ENCODE data around the gene ARHGEF3.
"Not testable (repeated sequence)": the region's sequence is repeated elsewhere in the genome, so short reads cannot be mapped to it uniquely, and the experiment has no call there.

Gene ARHGEF3

DNA sequence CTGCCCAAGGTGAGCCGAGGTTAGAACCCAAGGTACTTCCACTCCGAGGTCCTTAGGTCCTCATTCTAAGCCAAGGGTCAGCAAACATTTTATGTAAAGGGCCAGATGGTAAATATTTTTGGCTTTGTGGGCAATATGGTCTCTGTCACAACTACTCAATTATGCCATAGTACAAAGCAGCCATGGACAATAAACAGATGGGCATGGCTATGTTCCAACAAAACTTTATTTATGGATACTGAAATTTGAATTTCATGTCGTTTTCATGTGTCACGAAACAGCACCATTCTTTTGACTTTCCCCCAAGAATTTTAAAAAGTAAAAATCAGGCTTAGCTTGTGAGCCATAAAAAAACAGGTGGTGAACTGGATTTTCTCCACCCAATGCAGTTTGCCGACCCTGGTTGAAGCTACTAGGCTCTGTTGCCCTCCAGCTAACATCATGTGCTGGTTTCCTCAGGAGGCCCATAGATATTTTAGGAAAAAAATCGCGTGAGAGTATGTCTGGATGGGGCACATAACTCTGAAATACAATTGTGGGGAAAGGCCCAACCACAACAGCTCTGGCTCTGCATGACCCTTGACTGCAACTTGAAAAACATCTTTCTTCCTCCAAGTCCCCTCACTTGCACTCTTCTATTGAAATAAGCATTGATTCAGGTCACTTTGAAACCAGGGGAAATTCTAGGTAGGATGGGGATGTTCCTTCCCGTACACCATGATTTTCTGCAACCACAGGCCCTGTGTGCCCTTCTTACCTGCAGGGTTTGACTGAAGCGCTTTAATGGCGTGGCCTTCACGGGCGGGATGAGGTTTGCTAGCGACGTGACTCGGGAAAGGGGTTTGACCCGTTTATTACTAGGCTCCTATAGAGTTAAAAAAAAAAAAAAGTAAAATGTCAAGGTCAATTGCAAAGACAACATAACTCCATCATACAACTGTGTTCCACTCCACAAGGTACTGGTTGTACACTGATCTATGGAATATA is 28.5 kb downstream of the ARHGEF3 start:
- no peak for DNase-seq (ENCODE audit: low read depth in 2 of 2)

DNA sequence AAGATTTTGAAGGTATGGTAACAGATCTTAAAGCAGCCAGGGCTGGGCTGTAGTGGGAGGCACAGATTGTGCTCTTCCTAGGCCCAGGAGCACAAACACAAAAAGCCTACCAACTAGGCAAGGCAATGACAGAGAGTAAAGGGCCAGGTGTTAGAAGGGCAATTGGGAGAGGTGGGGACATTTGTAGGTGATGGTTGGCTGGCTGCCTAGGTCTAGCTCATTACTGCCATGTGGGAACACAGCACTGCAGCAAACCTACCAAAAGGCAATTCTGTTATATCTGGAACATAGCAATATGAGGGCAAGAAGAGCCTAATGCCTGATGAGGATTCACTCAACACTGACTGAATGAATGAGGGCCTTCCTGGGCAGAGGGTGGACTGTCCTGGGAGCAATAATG is 30.4 kb downstream of the ARHGEF3 start:
- no peak for DNase-seq (ENCODE audit: low read depth in 2 of 2)

DNA sequence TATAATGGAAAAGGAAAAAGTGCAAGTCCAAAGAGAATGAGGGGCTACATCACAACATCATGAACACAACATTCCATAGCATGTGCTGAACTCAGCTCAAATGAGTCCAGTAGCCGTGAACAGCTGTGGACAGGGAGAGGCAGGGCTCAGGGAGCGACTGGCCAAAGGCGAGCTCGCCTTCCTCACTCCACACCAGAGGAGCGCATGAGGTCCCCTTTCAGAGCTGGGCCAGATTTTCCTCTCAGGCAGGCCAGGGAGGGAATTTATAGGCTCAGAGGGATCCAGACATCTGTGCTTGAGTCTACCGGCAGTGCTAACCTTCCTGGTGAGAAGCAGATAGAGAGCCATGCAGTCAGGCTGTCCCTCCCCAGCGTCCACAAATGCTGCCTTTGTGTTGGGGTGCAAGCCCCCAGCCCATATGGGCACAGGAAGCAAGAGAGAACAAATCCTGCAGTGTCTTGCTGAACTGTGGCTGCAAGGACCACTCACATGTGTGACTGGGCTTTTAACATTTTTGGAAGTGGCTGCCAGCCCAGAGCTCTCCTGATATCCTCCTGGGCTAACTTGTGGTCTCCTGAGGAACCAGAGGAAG is 32.5 kb downstream of the ARHGEF3 start:
- DNase-seq (ENCODE audit: low read depth in 2 of 2): no peak

DNA sequence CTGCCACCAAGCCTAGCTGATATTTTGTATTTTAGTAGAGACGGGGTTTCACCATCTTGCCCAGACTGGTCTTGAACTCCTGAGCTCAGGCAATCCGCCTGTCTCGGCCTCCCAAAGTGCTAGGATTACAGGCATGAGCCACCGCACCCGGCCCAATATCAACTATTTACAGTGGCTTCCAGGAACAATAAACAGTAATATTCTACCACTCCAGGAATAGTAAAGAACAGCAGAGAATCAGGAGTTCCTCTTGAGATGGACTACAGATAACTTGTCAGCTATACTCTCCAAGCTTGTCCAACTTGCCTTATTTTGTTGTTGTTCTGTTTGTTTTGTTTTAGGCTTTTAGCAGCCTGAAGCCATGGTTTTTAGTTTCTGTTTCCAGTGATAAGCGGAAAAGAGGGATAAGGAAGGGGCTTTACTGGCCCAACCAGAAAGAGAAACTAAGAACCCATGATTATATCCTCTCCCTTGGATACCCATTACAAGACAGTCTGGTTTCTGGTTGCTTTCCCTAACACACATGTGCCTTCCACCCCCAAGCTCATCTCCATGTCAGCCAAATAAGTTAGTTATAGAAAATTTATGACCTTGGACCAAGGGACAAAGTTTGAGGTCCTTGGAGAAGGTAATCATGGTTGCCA is 36.7 kb downstream of the ARHGEF3 start:
- DNase-seq (ENCODE audit: low read depth in 2 of 2): no peak

DNA sequence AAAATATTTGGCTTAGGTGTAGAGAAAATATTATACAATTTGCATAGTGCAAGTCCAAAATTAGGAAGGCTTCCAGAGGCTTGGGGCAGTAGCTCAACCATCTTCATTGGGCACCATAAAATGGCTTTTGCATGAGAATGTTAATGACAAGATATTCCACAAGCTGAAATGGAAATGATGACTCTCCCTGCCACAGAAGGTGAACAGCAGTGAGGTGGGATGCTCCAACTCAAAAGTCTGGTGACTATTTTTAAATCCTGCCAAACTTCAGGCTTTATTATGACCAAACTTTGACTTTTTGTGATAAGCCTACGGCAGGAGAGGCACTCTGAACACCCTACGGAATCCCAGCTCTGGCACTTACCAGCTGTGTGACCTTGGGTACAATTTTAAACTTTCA is 37.6 kb downstream of the ARHGEF3 start:
- DNase-seq (ENCODE audit: low read depth in 2 of 2): no peak

DNA sequence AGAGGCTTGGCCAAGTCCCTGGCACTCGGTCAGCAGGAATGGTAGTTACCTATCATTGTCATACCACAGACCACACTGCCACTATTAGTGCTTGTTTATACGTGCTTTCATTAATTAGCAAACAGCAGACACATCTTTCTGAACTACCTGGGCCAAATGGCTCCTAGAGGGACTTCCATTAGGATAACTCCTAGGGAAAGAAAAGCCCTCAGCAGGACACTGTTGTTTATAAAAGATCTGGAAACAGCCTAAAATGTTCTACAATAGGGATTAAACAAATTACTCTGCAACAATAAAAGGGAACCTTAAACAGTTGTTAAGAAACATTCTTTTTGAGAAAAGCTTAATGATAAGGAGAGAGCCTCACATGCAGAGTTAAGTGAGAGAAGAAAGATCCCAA is 38.5 kb downstream of the ARHGEF3 start:
- no peak for DNase-seq (ENCODE audit: low read depth in 2 of 2)

DNA sequence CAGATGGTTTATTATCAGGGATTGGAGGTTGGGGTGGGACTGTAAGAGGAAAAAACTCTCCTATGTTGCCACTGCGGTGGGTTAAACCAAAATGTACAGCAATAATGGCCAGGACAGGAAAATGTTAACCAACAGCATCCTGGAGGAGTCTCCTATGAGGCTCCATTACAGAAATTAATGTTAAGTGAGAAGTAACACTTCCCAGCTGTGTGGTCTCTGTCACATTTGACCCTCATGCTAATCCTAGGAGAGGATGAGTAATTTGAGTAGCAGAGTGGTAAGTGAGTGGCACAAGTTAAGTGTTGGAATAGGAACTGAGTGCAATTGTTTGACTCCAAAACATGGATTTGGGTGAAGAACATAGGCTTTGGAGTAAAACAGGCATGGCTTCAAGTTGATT is 39.0 kb downstream of the ARHGEF3 start:
- no peak for DNase-seq (ENCODE audit: low read depth in 2 of 2)

DNA sequence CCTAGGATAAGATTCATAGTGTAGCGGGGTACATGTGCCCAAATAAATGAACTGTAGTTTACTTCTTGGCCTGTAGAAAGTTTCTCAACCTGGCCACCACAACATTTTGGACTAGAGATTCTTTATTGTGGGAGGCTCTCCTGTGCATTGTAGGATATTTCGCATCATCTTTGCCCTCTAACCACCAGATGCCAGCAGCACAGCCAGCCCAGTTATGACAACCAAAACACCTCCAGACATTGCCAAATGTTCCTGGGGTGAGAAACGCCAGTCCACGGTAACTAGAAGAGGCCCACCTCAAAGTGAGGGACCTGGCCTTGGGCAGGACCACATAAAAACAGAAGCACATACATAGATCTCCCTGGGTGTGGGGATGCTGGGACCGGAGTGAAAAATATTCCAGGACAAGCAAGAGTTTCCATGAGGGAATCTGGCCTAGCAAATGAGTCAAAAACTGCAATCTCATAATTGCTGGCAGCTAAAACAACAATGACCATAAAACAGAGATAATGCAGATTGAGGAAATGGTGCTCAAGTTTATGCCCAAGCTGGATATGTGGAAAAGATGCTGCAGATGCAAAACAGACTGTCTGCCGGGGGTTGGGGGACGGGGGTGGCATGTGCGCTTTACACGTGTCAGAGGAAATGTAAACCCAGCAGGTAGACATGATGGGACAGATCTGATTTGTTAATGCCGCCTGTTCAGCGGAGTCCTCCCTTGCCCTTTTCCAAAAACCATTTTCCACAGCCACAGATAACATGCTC is 39.7 kb downstream of the ARHGEF3 start:
- no peak for DNase-seq (ENCODE audit: low read depth in 2 of 2)

DNA sequence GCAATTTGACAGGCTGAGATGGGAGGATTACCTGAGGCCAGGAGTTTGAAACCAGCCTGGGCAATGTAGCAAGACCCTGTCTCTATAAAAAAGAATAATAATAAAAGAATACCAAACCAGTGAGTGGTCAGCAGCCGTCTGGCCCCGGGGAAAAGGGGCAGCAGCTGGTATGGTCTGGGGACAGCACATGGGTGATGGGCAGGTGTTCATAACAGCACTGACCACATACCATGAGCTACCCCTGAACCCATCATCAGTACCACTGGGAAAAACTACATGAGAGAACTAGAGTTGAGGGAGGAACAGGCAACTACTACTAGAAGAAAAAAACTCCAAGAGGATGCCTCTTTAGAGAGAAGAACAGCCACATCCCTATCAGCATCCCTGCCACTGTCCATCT is 40.7 kb downstream of the ARHGEF3 start:
- DNase-seq (ENCODE audit: low read depth in 2 of 2): no peak

DNA sequence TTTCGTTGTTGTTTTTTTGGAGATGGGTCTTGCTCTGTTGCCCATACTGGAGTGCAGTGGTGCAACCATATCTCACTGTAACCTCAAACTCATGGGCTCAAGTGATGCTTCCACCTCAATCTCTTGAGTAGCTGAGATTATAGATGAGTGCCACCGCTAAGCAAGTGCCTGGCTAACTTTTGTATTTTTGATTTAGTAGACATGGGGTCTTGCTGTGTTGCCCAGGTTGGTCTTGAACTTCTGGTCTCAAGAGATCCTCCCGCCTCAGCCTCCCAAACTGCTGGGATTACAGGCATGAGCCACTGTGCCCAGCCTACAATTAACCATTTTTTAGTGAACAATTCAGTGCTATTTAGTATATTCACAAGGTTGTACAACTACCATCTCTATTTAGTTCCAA is 42.2 kb downstream of the ARHGEF3 start:
- no peak for DNase-seq (ENCODE audit: low read depth in 2 of 2)

DNA sequence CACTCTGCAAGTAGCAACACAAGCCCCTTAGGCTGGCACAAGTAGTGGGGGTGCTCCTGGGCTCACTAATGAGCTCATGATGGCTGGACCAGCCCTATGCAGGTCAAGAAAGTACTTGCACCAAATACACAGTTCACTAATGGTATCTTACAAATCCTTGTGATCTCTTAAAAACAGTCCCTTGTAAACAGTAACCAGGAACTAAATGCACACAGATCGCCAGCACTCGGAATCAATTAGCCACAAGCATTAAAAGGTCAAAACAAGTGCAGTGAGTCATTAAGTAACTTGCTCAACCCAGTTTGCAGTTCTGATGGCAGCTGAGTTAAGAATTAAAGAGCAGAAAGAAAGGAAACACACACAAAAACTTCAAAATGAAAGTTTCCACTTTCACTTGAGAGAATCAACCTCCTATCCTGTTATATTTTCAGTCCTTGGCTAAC is 43.2 kb downstream of the ARHGEF3 start:
- DNase-seq (ENCODE audit: low read depth in 2 of 2): no peak

DNA sequence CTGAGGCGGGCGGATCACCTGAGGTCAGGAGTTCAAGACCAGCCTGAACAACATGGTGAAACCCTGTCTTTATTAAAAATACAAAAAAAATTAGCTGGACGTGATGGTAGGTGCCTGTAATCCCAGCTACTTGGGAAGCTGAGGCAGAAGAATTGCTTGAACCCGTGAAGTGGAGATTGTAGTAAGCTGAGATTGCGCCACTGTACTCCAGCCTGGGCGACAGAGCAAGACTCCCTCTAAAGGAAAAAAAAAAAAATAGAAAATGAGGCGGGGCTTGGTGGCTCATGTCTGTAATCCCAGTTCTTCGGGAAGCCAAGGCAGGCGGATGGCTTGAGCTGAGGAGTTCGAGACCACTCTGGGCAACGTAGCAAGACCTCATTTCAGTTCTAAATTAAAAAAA is 43.7 kb downstream of the ARHGEF3 start:
- not testable (repeated sequence) for DNase-seq (ENCODE audit: low read depth in 2 of 2)

DNA sequence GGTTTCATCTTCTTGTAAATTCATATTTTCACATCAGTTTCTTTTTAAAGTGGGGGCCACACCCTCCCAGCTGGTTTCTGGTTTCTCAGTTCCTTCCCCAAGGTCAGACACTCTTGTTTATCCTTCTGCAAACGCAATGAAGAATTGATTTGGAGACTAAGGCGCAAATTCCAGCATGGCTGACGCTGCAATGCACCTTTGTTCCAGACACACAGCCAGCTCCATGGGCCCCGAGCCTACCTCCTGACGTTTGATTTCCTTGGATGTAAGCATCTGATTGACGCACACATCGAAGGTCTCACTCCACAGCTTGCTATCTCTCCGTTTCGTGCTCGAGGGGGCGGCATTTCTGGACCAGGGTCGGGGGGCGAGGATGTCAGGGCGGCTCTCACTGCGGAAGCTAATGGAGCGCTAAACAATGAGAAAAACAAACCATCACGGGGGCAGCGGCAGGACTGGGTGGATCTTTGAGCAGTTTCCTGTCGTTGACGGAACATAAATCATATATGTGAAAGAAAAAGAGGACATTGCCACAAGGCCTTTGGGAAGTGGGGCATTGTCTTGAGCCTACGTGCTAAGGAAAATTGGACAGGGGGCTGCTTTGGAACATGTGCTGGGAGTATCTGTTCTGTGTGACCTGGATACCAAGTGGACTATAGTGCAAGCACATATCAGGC is 46.9 kb downstream of the ARHGEF3 start:
- no peak for DNase-seq (ENCODE audit: low read depth in 2 of 2)

DNA sequence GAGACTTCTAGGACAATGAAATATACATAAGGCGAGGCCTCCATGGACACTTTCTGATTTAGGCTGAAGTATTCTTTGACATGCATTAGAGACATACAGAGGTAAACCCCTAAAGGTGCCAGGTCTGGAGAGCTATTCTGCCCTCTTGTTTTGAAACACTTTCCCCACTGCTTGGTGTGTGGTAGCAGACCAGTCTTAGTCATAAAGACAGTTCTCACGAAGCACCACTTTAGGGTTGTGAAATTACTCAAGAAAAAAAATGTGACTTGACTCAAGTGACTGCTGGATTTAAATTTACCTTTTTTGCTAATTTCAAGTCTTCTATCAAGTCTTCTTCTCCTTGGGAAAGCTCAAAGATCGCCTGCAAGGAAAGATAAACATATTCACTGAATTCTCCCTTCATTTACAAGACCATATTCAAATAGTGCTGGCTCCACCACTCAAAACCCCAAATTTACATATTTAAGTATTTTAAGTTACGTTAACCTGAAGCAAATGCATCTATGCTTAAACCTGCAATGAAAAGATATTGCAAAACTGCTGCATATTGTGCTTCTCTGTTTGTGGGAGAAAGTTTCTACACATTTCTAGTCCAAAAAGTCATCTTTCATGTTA is 48.4 kb downstream of the ARHGEF3 start:
- DNase-seq (ENCODE audit: low read depth in 2 of 2): no peak

DNA sequence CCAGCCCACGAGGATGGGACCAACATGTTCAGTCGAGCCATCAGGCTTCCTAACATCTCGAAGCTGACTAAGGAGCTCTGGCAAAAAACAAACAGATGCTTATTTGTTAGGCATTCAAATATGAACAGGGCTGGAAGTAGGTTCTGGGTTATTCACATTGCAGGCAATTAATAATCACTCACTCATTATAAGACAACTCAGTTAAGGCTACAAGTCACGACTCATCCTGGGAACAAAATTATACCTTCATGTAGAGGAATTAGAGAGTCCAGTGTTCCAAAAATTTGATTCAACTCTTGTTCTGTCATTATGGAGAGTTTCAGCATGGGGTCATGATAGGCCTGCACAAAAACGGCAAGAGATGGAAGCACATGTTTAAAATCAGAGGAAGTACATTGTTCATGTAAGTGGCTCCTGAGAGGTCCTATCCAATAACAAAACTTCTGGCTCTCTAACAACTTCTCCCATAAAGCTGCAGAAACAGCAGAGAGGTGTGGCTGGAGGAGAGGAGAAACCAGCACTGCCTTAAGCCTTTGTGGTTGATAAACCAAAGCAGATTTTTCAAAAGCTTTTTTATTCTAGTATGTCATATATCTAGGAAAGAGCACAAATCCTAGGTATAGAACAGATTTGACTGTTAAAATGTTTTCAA is 50.6 kb downstream of the ARHGEF3 start:
- no peak for DNase-seq (ENCODE audit: low read depth in 2 of 2)

DNA sequence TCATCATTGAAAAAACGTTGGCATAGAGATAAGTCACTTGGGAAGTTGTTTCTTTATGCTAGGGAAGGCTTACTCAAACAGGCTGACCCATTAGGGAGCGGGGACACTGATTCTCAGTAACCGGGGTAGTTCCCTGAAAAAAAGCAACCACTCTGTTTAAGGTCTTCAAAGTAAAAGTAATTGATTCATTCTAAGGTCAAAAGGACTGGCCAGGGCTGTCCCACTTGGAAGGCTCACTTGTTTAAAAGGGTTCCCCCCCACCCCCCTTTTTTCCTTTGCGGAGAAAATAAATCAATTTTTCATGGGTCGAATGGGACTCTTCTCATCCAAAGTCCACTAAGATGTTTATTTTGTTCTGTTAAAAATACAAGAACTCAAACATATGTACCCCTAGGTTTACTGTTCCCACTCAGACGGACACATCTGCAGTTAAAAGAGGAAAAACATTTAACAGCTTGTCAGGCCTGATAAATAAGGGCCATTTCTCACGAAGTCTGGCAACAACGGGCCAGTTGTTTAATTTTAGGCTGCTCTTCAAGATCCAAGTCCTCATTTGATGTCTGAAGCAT is 53.0 kb downstream of the ARHGEF3 start:
- DNase-seq (ENCODE audit: low read depth in 2 of 2): no peak

DNA sequence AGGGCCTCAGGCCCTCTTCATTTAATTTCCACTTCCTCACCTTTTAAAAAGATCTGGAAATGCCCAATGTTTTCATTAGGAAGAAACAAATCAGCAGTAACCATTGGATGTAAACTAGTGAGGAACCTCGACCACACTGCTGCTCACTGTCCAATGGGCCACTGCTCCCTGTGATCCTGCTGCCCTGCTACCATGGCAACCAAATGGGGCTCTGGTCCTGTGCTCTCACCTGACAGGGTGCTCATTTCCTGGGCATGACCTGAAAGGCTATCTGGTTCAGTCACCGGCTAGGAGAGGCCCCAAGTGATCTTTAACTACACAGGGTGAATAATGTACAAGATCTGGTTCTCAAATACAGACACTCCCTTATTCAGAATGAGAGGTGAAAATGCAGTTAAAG is 54.6 kb downstream of the ARHGEF3 start:
- no peak for DNase-seq (ENCODE audit: low read depth in 2 of 2)

DNA sequence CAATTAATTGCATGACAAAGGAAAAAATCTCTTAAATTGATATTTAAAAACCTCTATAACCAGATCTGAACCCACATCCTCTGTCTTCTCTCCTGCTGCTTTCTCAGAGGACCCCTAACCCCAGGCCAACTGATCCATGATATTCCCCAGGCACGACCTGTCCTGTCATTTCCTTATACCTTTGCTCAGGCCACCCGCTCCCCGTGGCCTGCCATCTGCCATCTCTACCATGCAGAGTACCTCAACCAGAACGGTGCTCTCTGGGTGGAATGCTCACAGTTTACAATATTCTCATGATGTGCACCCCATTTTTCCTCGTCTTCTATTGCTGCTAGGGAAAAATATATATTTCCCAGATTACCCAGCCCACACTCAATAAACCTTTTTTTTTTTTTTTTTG is 57.7 kb downstream of the ARHGEF3 start:
- no peak for DNase-seq (ENCODE audit: low read depth in 2 of 2)

DNA sequence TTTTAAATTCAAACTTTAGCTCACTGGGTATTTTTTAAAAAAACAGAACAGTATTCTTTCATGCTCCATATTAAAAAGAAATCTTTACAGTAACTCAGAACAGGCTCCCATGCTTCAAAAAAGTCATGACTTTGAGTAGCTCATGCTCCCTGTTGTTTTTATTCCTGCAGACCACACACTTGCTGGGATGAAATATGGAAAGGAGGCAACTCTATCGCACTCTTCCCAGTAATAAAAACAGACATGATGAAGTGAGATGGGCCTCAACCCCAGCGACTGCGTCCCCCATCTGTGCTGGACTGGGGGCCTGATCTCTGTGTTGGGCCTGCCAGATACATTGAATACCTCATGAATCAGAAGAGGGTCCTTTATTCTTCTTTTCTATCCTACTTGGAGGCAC is 58.9 kb downstream of the ARHGEF3 start:
- DNase-seq (ENCODE audit: low read depth in 2 of 2): no peak

DNA sequence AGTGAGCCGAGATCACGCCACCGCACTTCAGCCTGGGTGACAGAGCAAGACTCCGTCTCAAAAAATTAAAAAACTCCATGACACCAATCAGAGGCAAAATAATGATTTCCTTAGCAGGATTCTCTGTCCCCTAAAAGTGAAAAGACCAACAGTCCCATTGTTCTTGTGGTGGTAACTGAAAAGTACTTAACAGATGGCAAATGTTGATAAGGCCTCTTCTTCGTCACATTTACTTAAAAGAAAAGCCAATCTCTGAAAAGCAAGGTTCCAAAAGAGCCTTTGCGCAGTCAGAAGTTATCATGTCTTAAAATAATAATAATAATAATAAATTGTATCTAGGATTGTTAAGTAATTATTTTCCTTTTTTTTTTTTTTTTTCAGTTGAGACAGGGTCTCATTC is 62.7 kb downstream of the ARHGEF3 start:
- DNase-seq (ENCODE audit: low read depth in 2 of 2): no peak

Measured in activated CD8-positive, alpha-beta memory T cell treated with anti-CD3 and anti-CD28 coated beads for 4 hours (primary cell).